HG02588 (cell line): ENCODE data around the gene TCN1.

Experiments used
- ATAC-seq: cut with Tn5 transposase; IDR thresholded peaks from one replicate; pipeline ENCODE4 v1.9.1; 2021; ENCODE audit warnings: mild to moderate bottlenecking, moderate library complexity; ENCODE audit not compliant: unreplicated experiment

Gene TCN1

DNA sequence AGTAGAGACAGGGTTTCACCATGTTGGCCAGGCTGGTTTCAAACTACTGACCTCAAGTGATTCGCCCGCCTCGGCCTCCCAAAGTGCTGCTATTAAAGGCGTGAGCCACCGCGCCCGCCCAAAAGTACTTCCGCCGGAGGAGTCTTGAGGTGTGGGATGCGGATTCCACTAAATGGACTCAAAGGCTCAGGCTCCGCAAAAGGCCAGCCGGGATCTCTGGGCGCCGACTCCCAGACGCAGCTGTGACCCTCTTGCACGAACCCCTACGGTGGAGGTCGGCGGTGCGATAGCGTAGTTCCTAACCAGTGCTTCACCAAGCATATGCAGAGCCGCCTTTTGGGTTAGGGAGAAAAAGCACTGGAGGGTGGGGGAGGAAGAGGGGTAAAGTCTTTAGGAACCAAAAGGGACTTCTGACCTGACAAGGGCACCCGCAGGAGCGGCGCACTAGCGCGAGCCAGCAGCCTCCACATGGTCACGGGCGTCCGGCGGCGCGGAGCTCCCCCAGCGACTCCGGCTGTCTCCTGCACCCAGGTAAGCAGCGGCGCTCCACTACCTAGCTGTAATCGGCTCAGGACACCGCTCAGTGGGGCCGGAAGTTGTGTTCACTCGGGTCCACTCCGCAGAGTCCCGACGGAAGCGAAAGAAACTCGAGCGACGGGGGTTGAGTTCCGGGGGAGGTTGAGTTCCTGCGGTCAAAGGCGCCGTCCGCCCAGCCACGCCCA is 55.9 kb downstream of the TCN1 start, which contains the start of gene MRPL16:
MRPL16 (minus strand) TSS at position 590 of the 722 bp plus-strand sequence; CDS start at position 470, 120 bp downstream.
- ATAC-seq, result peak; percentile 96

DNA sequence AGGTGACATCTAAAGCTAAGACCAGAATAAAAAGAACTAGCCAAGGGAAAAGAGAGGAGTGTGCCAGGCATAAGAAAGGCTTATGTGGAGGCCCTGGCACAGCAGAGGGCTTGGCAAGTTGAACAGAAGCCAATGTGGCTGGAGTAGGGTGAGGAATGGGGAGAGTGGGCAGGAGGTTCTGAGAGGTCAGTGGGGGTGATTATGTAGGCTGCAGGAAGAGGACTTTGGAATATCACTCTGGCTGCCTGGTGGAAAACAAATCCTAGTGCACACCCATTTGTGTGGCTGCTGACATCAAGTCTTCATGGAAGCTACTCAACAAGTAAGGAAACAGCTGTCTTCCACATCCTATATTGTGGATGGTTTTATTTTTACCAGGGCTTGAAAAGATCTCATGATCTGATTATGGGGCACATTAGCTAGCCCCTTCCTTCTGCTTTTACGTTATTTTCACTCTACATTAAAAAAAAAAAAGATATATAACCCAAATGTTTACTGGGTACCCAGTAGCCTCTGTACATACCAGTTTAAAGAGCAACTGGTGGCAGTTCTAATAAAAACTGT is 59.2 kb downstream of the TCN1 start:
- ATAC-seq, result no peak

DNA sequence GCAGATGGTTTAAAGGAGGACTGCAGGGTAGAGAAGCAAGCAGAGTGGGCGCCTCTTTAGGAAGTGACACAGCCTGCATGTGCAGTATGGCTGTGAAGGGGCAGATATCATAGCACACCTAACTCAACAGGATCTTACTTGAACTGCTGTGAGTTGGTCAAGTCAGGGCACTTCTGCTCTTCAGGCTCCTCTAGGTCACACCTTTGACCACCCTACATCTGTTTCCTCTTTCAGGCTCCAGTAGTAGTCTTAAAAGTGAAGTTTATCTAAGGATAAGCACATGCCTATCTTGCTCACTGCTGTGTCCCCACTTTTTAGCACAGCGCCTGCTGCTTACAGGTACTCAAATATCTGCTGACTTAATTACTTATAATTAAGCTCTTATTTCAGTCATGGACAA is 62.2 kb downstream of the TCN1 start:
- ATAC-seq, result no peak
